ENCODE results near the gene HRH3.
A peak's percentile ranks its signal among the peaks of the same experiment; 100 is the strongest.

HRH3 gene

DNA sequence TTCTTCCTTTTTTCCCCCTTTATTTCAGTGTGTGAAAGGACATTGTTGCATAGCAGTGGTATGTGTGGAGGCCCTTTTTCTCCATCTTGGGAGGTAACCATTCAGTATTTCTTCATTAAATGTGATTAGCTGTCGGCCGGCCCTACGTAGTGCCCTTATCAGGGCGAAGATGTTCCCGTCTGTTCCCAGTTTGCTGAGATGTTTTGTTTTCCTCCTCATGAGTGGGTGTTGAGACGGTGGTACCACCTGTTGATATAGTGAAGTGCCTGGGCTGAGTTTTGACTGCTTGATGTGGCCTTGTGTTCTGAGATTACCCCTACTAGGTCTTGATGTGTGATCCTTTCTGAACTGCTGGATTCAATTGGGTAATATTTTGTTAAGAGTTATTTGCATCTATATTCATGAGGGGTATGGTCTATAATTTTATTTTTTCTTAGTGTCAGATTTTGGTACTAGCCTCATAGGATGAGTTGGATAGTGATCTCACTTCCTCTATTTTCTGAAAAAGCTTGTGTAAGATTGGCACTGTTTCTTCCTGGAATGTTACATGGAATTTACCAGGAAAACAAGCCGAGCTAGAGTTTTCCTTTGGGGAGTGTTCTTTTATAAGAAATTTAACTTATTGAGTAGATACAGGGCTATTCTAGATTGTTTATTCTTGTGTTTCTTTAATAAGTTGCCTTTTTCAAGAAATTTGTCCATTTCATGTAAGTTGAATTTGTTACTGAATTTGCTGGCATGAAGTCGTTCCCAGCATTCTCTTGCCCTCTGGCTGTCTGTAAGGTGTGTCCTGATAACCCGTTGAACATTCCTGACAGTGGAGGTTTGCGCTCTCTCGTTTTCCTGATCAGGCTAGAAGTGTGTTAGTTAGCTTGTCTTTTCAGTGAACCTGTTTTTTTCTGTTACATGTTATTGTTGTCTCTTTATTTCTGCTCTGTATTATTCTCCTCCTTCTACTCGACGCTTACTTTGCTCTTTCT lies 32.9 kb downstream of the HRH3 start:
- TF ChIP-seq POLR2AphosphoS5 (IDR thresholded peaks at IDR 0.05; ENCODE audit: low read depth, low read length) (no peak), SPI1 (IDR thresholded peaks at IDR 0.05; ENCODE audit: low read depth, low read length) (peak; percentile 65)
- DNase-seq (ENCODE audit: insufficient read length, low spot score) = no peak
- no peak for FAIRE-seq

DNA sequence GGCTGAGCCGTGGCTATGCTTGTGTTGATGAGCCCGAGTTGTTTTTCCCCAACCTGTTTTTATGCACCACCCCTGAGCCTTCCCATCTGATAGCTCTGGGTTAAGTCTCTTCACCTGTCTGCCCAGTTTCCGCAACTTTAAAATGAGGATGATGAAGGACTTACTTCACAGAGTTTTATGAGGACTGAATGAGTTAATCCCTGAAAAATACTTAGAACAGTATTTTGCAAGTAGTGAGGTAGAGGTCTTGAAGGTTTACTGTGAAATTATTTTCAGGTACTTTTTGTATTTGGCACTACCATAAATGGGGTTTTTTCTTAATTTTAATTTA lies 34.0 kb downstream of the HRH3 start:
- no peak for TF ChIP-seq POLR2AphosphoS5 (IDR thresholded peaks at IDR 0.05; ENCODE audit: low read depth, low read length)
- TF ChIP-seq POLR2A (IDR thresholded peaks at IDR 0.05; ENCODE audit: low read depth, low read length) = no peak
- TF ChIP-seq PAX5 (IDR thresholded peaks at IDR 0.05; ENCODE audit: insufficient read depth, low read length, severe bottlenecking) = no peak
- TF ChIP-seq TAF1 (IDR thresholded peaks at IDR 0.05; ENCODE audit: low read depth, low read length) = no peak
- TF ChIP-seq SPI1 (IDR thresholded peaks at IDR 0.05; ENCODE audit: low read depth, low read length) = no peak
- TF ChIP-seq POU2F2 (IDR thresholded peaks at IDR 0.05; ENCODE audit: low read depth, low read length) = no peak
- DNase-seq (ENCODE audit: insufficient read length, low spot score) = no peak
- no peak for FAIRE-seq

GRCh38 chr20:62183426-62184142 lies 36.5 kb downstream of the HRH3 start:
- DNase-seq (ENCODE audit: insufficient read length, low spot score) (no peak), FAIRE-seq (no peak)
- TF ChIP-seq POLR2A (IDR thresholded peaks at IDR 0.05; ENCODE audit: low read depth, low read length) = no peak
- no peak for TF ChIP-seq PAX5 (IDR thresholded peaks at IDR 0.05; ENCODE audit: insufficient read depth, low read length, severe bottlenecking)
- no peak for TF ChIP-seq POLR2AphosphoS5 (IDR thresholded peaks at IDR 0.05; ENCODE audit: low read depth, low read length)
- no peak for TF ChIP-seq POU2F2 (IDR thresholded peaks at IDR 0.05; ENCODE audit: low read depth, low read length)
- TF ChIP-seq TAF1 (IDR thresholded peaks at IDR 0.05; ENCODE audit: low read depth, low read length) = no peak
- TF ChIP-seq SPI1 (IDR thresholded peaks at IDR 0.05; ENCODE audit: low read depth, low read length) = no peak

DNA sequence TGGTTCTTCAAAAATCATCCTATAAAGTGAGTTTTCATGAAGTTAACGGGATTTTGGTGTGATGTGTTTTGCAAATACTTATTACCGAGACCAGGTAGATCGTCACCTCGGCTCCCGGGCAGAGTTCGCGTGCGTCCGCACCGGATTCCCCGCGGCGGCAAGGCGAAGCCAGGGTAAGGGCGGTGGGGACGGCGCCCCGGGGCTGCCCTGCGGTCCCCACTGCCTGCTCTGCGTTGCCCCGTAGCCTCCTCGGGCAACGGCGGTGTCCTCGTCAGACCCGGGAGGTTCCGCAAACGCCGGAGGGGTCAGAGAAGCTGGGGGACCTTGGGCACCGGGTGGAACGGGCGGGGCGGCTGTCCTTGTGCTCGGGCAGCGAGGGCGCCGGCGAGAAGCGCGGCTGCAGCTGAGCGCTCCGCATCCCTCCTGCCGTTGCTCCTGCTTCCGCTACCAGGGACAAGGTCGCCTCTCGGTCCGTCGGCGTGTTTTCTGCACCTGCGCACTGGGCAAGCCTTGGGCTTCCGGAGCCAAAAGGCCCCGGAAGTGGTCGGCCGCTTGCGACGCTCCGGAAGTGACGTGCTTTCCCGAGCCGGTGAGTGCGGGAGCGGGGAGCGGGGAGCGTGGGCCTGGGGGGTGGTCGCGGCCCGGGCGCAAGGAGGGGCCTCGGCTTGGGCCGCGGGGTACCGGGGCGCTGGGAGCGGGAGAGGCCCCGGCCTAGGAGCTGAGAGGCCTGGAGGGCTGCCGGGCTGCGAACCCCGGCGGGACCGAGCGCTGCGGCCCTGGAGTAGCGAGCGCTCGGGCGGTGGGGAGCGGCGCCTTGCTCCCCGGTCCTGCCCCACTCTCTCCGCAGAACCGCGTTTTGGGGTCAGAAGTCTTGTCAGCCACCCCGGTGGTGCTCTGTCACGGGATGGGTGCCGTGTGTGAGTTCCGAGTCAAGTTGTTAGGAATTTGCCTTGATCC lies 37.3 kb downstream of the HRH3 start, which contains the start of gene MTG2:
Gene MTG2 (plus strand): TSS at position 560 of the 957 bp plus-strand sequence. CDS start 10,393 bp downstream, outside the sequence.
- DNase-seq (ENCODE audit: insufficient read length, low spot score) (peak; percentile 100), FAIRE-seq (peak; percentile 95)
- peak; percentile 97 for TF ChIP-seq POLR2A (IDR thresholded peaks at IDR 0.05; ENCODE audit: low read depth, low read length)
- peak; percentile 18 for TF ChIP-seq SPI1 (IDR thresholded peaks at IDR 0.05; ENCODE audit: low read depth, low read length)
- peak; percentile 98 for TF ChIP-seq POLR2AphosphoS5 (IDR thresholded peaks at IDR 0.05; ENCODE audit: low read depth, low read length)
- peak; percentile 88 for TF ChIP-seq TAF1 (IDR thresholded peaks at IDR 0.05; ENCODE audit: low read depth, low read length)
- no peak for TF ChIP-seq PAX5 (IDR thresholded peaks at IDR 0.05; ENCODE audit: insufficient read depth, low read length, severe bottlenecking)
- peak; percentile 67; the same call in 1 of the 2 replicates for TF ChIP-seq POU2F2 (IDR thresholded peaks at IDR 0.05; ENCODE audit: low read depth, low read length)

DNA sequence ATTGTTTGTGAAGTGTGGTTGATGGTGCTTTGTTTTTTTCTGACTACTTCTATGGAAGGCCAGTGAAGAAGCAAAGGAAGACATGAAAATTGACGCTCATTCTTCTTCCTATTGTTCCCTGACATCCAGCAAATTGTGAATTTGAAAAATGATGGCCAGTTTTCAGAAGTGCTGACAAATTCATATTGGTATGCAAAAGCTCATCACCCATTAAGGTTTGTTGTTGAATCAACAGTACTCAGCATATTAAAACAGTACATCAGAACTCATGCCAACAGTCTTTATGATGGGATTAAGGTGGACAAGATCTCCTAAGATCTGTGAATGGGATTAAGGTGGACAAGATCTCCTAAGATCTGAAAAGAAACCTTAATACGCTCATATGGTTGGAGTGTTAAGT lies 38.3 kb downstream of the HRH3 start:
- FAIRE-seq (no peak), DNase-seq (ENCODE audit: insufficient read length, low spot score) (no peak)
- no peak for TF ChIP-seq PAX5 (IDR thresholded peaks at IDR 0.05; ENCODE audit: insufficient read depth, low read length, severe bottlenecking)
- TF ChIP-seq POLR2AphosphoS5 (IDR thresholded peaks at IDR 0.05; ENCODE audit: low read depth, low read length) = no peak
- TF ChIP-seq SPI1 (IDR thresholded peaks at IDR 0.05; ENCODE audit: low read depth, low read length) = no peak
- TF ChIP-seq TAF1 (IDR thresholded peaks at IDR 0.05; ENCODE audit: low read depth, low read length) = no peak
- TF ChIP-seq POLR2A (IDR thresholded peaks at IDR 0.05; ENCODE audit: low read depth, low read length) = no peak
- no peak for TF ChIP-seq POU2F2 (IDR thresholded peaks at IDR 0.05; ENCODE audit: low read depth, low read length)

DNA sequence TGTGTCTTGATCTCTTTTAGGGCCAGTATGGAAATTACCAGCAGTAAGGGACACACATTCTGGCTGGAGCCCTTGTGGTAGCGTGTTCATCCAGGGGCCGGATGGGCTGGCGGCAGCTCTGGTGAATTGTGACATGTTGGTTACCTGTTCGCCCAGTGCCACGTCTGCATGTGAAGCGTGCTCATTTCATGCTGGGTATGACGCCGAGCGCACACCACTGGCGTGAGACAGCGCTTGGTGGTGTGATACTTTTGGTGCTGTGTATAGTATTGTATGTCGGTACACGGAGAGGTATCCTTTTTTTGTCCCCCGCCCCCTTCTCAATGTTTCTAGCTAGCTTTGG lies 40.9 kb downstream of the HRH3 start:
- no peak for DNase-seq (ENCODE audit: insufficient read length, low spot score)
- TF ChIP-seq POLR2A (IDR thresholded peaks at IDR 0.05; ENCODE audit: low read depth, low read length) (no peak), TAF1 (IDR thresholded peaks at IDR 0.05; ENCODE audit: low read depth, low read length) (no peak), SPI1 (IDR thresholded peaks at IDR 0.05; ENCODE audit: low read depth, low read length) (no peak), PAX5 (IDR thresholded peaks at IDR 0.05; ENCODE audit: insufficient read depth, low read length, severe bottlenecking) (no peak), POU2F2 (IDR thresholded peaks at IDR 0.05; ENCODE audit: low read depth, low read length) (no peak), POLR2AphosphoS5 (IDR thresholded peaks at IDR 0.05; ENCODE audit: low read depth, low read length) (no peak)
- no peak for FAIRE-seq

DNA sequence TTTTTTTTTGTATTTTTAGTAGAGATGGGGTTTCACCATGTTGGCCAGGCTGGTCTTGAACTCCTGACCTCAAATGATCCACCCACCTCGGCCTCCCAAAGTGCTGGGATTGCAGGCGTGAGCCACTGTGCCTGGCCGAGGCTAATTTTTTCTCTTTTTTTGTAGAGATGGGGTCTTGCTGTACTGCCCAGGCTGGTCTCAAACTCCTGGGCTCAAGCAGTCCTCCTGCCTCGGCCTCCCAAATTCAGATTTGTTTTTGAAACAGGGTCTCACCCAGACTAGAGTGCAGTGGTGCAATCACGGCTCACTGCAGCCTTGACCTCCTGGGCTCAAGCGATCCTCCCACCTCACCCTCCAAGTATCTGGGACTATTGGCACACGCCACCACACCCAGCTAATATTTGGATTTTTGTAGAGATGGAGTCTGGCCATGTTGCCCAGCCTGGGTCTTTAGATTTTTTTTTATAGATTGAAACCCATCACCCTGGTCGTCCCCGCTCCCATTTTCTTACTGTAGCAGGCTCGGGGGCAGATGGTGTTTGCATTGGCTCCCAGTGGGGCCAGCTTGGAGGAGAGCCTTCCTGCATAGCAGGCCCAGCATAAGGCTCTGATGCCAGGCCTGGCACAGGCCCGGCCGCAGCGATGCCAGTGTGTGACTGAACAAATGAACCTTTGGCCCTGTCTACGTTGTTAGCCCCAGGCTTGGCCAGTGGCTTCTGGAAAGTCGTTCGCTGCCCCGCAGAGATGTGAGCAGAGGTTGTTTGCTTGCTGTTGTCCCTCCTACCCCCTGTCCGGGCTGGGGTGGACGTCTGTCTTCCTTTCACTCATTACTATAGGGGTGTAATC lies 41.5 kb downstream of the HRH3 start:
- DNase-seq (ENCODE audit: insufficient read length, low spot score) (no peak), FAIRE-seq (no peak)
- TF ChIP-seq PAX5 (IDR thresholded peaks at IDR 0.05; ENCODE audit: insufficient read depth, low read length, severe bottlenecking) (no peak), POLR2A (IDR thresholded peaks at IDR 0.05; ENCODE audit: low read depth, low read length) (no peak), POU2F2 (IDR thresholded peaks at IDR 0.05; ENCODE audit: low read depth, low read length) (no peak), TAF1 (IDR thresholded peaks at IDR 0.05; ENCODE audit: low read depth, low read length) (no peak), SPI1 (IDR thresholded peaks at IDR 0.05; ENCODE audit: low read depth, low read length) (no peak), POLR2AphosphoS5 (IDR thresholded peaks at IDR 0.05; ENCODE audit: low read depth, low read length) (no peak)

- TF ChIP-seq POU2F2 (IDR thresholded peaks at IDR 0.05; ENCODE audit: low read depth, low read length) = no peak
- no peak for TF ChIP-seq POLR2A (IDR thresholded peaks at IDR 0.05; ENCODE audit: low read depth, low read length)
- TF ChIP-seq POLR2AphosphoS5 (IDR thresholded peaks at IDR 0.05; ENCODE audit: low read depth, low read length) = no peak
- TF ChIP-seq TAF1 (IDR thresholded peaks at IDR 0.05; ENCODE audit: low read depth, low read length) = no peak
- FAIRE-seq (no peak), DNase-seq (ENCODE audit: insufficient read length, low spot score) (no peak)
These were observed 42.8 kb downstream of the HRH3 start for GRCh38 chr20:62177307-62177706.

Measured in GM12891 (cell line).